A549 (cell line): Measurements from ENCODE around the gene EFHC2. TPM values are rescaled to one million over a fixed set of nuclear protein-coding genes. Genes with fewer than 3 reads are reported as not detected.

ENCODE experiments used
- ATAC-seq, 2 experiments: fragments of 200-7000 bp in 1 of 2; fragments of >200 bp in 1 of 2; cut with Nextera tagmentation in 1 of 2; cut with Tn5 transposase in 1 of 2; 3 replicates each; pipeline versions ENCODE4 v1.8.0 to v1.9.1; 2018 to 2020; ENCODE audit warnings: mild to moderate bottlenecking in 1 of 2, moderate library complexity in 1 of 2
- CTCF ChIA-PET: fragments of 300-600 bp; sonication (Branson Sonifier 250); formaldehyde crosslinking; extraction: SDS; loops from one replicate; lab custom pipeline; 2021; ENCODE audit warnings: antibody characterized with exemption, inconsistent platforms; lab: Yijun Ruan, JAX
- POLR2A ChIA-PET: fragments of 350-600 bp; formaldehyde crosslinking; extraction: SDS; loops from one replicate; lab custom pipeline; 2021; ENCODE audit warnings: antibody characterized with exemption, inconsistent platforms; lab: Yijun Ruan, JAX
- DNase-seq, 2 experiments: peaks; one replicate each; pipeline versions ENCODE4 v3.0.0 to v3.0.0-alpha.2; 2011 to 2016; ENCODE audit warnings: low read depth in 1 of 2, low spot score in 1 of 2
- FAIRE-seq: peaks from 2 replicates; lab custom pipeline; 2011; peaks lifted over from hg19 to GRCh38; lab: Jason Lieb, UNC
- H3K27ac ChIP-seq, 2 experiments: fragments of >200 bp; sonication (Bioruptor Twin); formaldehyde crosslinking; 3 replicates each; pipeline ENCODE4 v1.5.1; 2016 to 2017
- H3K4me1 ChIP-seq: fragments of >200 bp; sonication (Bioruptor Twin); formaldehyde crosslinking; 3 replicates; pipeline ENCODE4 v1.6.1; 2016
- H3K4me2 ChIP-seq: fragments of >200 bp; sonication (Bioruptor Twin); formaldehyde crosslinking; 3 replicates; pipeline ENCODE4 v1.6.1; 2016
- H3K4me3 ChIP-seq: fragments of >200 bp; sonication (Bioruptor Twin); formaldehyde crosslinking; 3 replicates; pipeline ENCODE4 v1.5.1; 2016
- H3K9me3 ChIP-seq: fragments of >200 bp; sonication (Bioruptor Twin); formaldehyde crosslinking; 3 replicates; pipeline ENCODE4 v1.6.1; 2016
- ATOH8 ChIP-seq: fragments of 250-450 bp; sonication (Bioruptor Pico); IDR thresholded peaks from 2 replicates; pipeline ENCODE4 v1.5.0; 2020; ENCODE audit warnings: low read depth, mild to moderate bottlenecking, moderate library complexity
- CBX2 ChIP-seq: fragments of 200-600 bp; sonication (generic); IDR thresholded peaks from 2 replicates; pipeline ENCODE4 v1.6.1; 2016; ENCODE audit warnings: low read depth, mild to moderate bottlenecking, borderline replicate concordance
- CHD2 ChIP-seq: fragments of 150-350 bp; IDR thresholded peaks from 2 replicates; pipeline ENCODE4 v1.6.1; 2014; ENCODE audit warnings: low read length; ENCODE audit not compliant: partially characterized antibody
- CHD4 ChIP-seq: fragments of 200-600 bp; sonication (generic); IDR thresholded peaks from 2 replicates; pipeline ENCODE4 v1.6.1; 2016; ENCODE audit warnings: antibody characterized with exemption, mild to moderate bottlenecking, borderline replicate concordance
- EHF ChIP-seq: fragments of 250-450 bp; sonication (Bioruptor Pico); IDR thresholded peaks from 2 replicates; pipeline ENCODE4 v1.5.0; 2020; ENCODE audit warnings: mild to moderate bottlenecking
- EHMT2 ChIP-seq: fragments of 200-600 bp; sonication (generic); IDR thresholded peaks from 2 replicates; pipeline ENCODE4 v1.6.1; 2016; ENCODE audit warnings: antibody characterized with exemption, low read depth, mild to moderate bottlenecking, moderate library complexity
- FOSL2 ChIP-seq, 2 experiments: fragments of 450-650 bp in 1 of 2; fragments of >200 bp in 1 of 2; sonication (Bioruptor Twin) in 1 of 2; formaldehyde crosslinking; IDR thresholded peaks; 2 replicates each; pipeline versions ENCODE4 v1.5.0 to v1.6.1; 2016 to 2020; ENCODE audit warnings: mild to moderate bottlenecking in 1 of 2, moderate library complexity in 1 of 2
- HDAC2 ChIP-seq: fragments of 200-600 bp; sonication (generic); IDR thresholded peaks from 2 replicates; pipeline ENCODE4 v1.6.1; 2016
- HEYL ChIP-seq: fragments of 250-450 bp; sonication (Bioruptor Pico); IDR thresholded peaks from 2 replicates; pipeline ENCODE4 v1.8.0; 2021; ENCODE audit warnings: mild to moderate bottlenecking, moderate library complexity
- HOXB13 ChIP-seq: fragments of 250-450 bp; sonication (Bioruptor Pico); IDR thresholded peaks from 2 replicates; pipeline ENCODE4 v1.5.0; 2020; ENCODE audit warnings: low read depth, mild to moderate bottlenecking, moderate library complexity
- HOXB5 ChIP-seq: fragments of 250-450 bp; sonication (Bioruptor Pico); IDR thresholded peaks from 2 replicates; pipeline ENCODE4 v1.5.0; 2020; ENCODE audit warnings: mild to moderate bottlenecking, moderate library complexity
- JUN ChIP-seq, 2 experiments: fragments of >200 bp; sonication (Bioruptor Twin); formaldehyde crosslinking; IDR thresholded peaks; 2 replicates in 1 of 2; 3 replicates in 1 of 2; pipeline ENCODE4 v1.6.1; 2016 to 2017
- KDM1A ChIP-seq: fragments of 200-600 bp; sonication (generic); IDR thresholded peaks from 2 replicates; pipeline ENCODE4 v1.6.1; 2016; ENCODE audit warnings: low read depth, mild to moderate bottlenecking
- KDM5A ChIP-seq: fragments of 200-600 bp; sonication (generic); IDR thresholded peaks from 2 replicates; pipeline ENCODE4 v1.6.1; 2016; ENCODE audit warnings: antibody characterized with exemption, mild to moderate bottlenecking
- MAZ ChIP-seq: fragments of 150-350 bp; IDR thresholded peaks from 2 replicates; pipeline ENCODE4 v1.6.1; 2014; ENCODE audit warnings: antibody characterized with exemption, low read depth, low read length, borderline replicate concordance
- NFE2L2 ChIP-seq: fragments of 150-350 bp; conservative IDR thresholded peaks from 2 replicates; pipeline ENCODE4 v1.6.1; 2014; ENCODE audit warnings: low read length
- NR3C1 ChIP-seq: fragments of >200 bp; sonication (Bioruptor Twin); formaldehyde crosslinking; IDR thresholded peaks from 3 replicates; pipeline ENCODE4 v1.6.1; 2017
- PHF8 ChIP-seq: fragments of 200-600 bp; sonication (generic); IDR thresholded peaks from 2 replicates; pipeline ENCODE4 v1.6.1; 2016; ENCODE audit warnings: low read depth, mild to moderate bottlenecking, antibody characterized with exemption, moderate library complexity, borderline replicate concordance
- RCOR1 ChIP-seq: fragments of 150-350 bp; IDR thresholded peaks from 2 replicates; pipeline ENCODE4 v1.6.1; 2014; ENCODE audit warnings: antibody characterized with exemption, low read length, low read depth
- RFX5 ChIP-seq: fragments of 450-650 bp; IDR thresholded peaks from 2 replicates; pipeline ENCODE4 v1.7.1; 2014; ENCODE audit warnings: antibody characterized with exemption, mild to moderate bottlenecking, moderate library complexity
- RNF2 ChIP-seq: fragments of 200-600 bp; sonication (generic); IDR thresholded peaks from 2 replicates; pipeline ENCODE4 v1.6.1; 2016; ENCODE audit warnings: low read depth, mild to moderate bottlenecking, antibody characterized with exemption, moderate library complexity, borderline replicate concordance
- SMC3 ChIP-seq: fragments of >200 bp; sonication (Bioruptor Twin); formaldehyde crosslinking; IDR thresholded peaks from 3 replicates; pipeline ENCODE4 v1.6.1; 2018; ENCODE audit warnings: inconsistent platforms
- TFCP2L1 ChIP-seq: fragments of 250-450 bp; sonication (Bioruptor Pico); IDR thresholded peaks from 2 replicates; pipeline ENCODE4 v1.5.0; 2021; ENCODE audit warnings: mild to moderate bottlenecking
- ZC3H11A ChIP-seq: fragments of 450-650 bp; IDR thresholded peaks from 2 replicates; pipeline ENCODE4 v1.6.1; 2014; ENCODE audit warnings: antibody characterized with exemption, mild to moderate bottlenecking
- ZSCAN20 ChIP-seq: fragments of 250-450 bp; sonication (Bioruptor Pico); IDR thresholded peaks from 2 replicates; pipeline ENCODE4 v1.8.0; 2022; ENCODE audit warnings: mild to moderate bottlenecking, moderate library complexity
- WGBS: methylation state at CpG from one replicate; pipeline ENCODE4 v1.1.6; 2017; ENCODE audit errors: missing lambda C conversion rate; 5-methylcytosine and 5-hydroxymethylcytosine counted together
- polyA plus RNA-seq, 4 experiments: library from polyadenylated mRNA; depleted of rRNA in 3 of 4; stranded (reverse); fragments of >200 nt; fragmentation: RNase III in 1 of 4; extraction: RNeasy Plus Mini Kit Qiagen cat#74134 plus additional on column Dnase treatment in 1 of 4; gene quantifications; 2 replicates in 3 of 4; 3 replicates in 1 of 4; pipeline ENCODE4 v1.2.3, GENCODE V29; 2011 to 2017
- TF ChIP-seq, protein P1 (sequence below): IDR thresholded peaks from 2 replicates; pipeline ENCODE4 v1.6.1; 2012
- TF ChIP-seq, protein P2 (sequence below): IDR thresholded peaks from 2 replicates; pipeline ENCODE4 v1.6.1; 2012; ENCODE audit warnings: low read depth, borderline replicate concordance

EFHC2 gene
- polyA plus RNA-seq, 2 of the 4 experiments (the other 2 are of a cell fraction): 0.48 to 0.80 TPM

- CTCF ChIA-PET: interaction anchor here (2.7 kb wide), 1 partner anchor 18 kb away, joined by 8 read pairs; no protein-coding TSS in a partner anchor
- no peak overlapping the region for H3K4me2 ChIP-seq
- H3K4me3 ChIP-seq: no peak overlapping the region
- no peak overlapping the region for H3K27ac ChIP-seq
- DNase-seq: no peak
- no peak for FAIRE-seq
- POLR2A ChIA-PET: no interaction called here
- H3K4me1 ChIP-seq: no peaks in the 10 kb centered on the region
- no peak for TF ChIP-seq NR3C1
- no peak for TF ChIP-seq RCOR1
- no peak for TF ChIP-seq HDAC2
- TF ChIP-seq SMC3: no peak
- no peak for TF ChIP-seq PHF8
- TF ChIP-seq ZC3H11A: no peak
- TF ChIP-seq KDM1A: no peak
- no peak for TF ChIP-seq HEYL
- TF ChIP-seq EHF (CRISPR knock-in tag): no peak
- TF ChIP-seq, protein P1, sequence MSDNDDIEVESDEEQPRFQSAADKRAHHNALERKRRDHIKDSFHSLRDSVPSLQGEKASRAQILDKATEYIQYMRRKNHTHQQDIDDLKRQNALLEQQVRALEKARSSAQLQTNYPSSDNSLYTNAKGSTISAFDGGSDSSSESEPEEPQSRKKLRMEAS: no peak
- H3K9me3 ChIP-seq: no peaks in the 10 kb centered on the region
- WGBS: 41% methylated on average over 3 of the region's 3 CpGs
- no peak for ATAC-seq
Observed at GRCh38 chrX:44225667-44226066, 117.8 kb downstream of the EFHC2 start.

DNA sequence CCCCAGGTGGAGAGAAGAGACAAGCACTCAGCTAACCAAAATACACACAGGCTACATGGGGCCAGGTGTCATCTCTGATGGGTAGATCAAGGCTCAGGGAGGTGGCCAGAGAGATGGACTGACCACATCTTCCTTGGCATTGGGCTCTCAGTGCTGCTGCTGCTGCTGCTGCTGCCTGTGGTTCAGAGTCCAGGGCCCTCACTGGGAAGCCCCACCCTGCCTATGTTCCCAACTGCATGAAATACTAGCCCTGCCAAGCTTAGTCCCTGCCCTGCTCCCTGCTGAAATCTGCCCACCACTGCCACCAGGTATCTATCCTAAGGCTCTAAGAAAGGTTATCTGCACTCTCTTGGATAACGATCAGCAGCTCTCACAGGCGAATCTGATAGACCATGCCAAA lies 118.7 kb downstream of the EFHC2 start:
- ChIA-PET POLR2A (no interaction called here), CTCF (interaction anchor here (0.7 to 2.7 kb wide), 3 partner anchors 19 to 266 kb away, joined by 4 to 9 read pairs (median 8); no protein-coding TSS in a partner anchor)
- DNase-seq (no peak), ATAC-seq (no peak), FAIRE-seq (no peak)
- H3K9me3 ChIP-seq: no peaks in the 10 kb centered on the region
- no peak for TF ChIP-seq TFCP2L1 (CRISPR knock-in tag)
- no peak for TF ChIP-seq EHMT2
- no peak for TF ChIP-seq CHD2
- TF ChIP-seq, protein P1: no peak
- no peak for TF ChIP-seq CBX2
- TF ChIP-seq RCOR1: no peak
- TF ChIP-seq NFE2L2: no peak
- no peak for TF ChIP-seq KDM5A
- H3K4me1 ChIP-seq: no peaks in the 10 kb centered on the region
- no peak overlapping the region for H3K4me2 ChIP-seq
- WGBS: 78% methylated on average over 2 of the region's 2 CpGs
- no peak overlapping the region for H3K4me3 ChIP-seq
- H3K27ac ChIP-seq: no peak overlapping the region

- ATAC-seq (no peak), FAIRE-seq (peak; percentile 97), DNase-seq (no peak)
- Histone ChIP-seq H3K4me1 (no peaks in the 10 kb centered on the region), H3K27ac (no peak overlapping the region), H3K9me3 (no peaks in the 10 kb centered on the region), H3K4me3 (no peak overlapping the region), H3K4me2 (no peak overlapping the region; the same call in 2 of the 3 replicates)
- 4% methylated on average over 2 of the region's 2 CpGs for WGBS
- POLR2A ChIA-PET: no interaction called here
- CTCF ChIA-PET: interaction anchor here (2.4 to 2.5 kb wide), 2 partner anchors 21 to 265 kb away, joined by 8 to 9 read pairs; no protein-coding TSS in a partner anchor
- TF ChIP-seq HOXB13 (CRISPR knock-in tag): no peak
- peak; percentile 21; the same call in 1 of the 2 replicates for TF ChIP-seq FOSL2 (IDR thresholded peaks at IDR 0.05)
- TF ChIP-seq FOSL2 (CRISPR knock-in tag; IDR thresholded peaks at IDR 0.05): no peak
- TF ChIP-seq RFX5: no peak
- TF ChIP-seq CHD4: no peak
Observed at GRCh38 chrX:44223150-44223549, 120.3 kb downstream of the EFHC2 start.

DNA sequence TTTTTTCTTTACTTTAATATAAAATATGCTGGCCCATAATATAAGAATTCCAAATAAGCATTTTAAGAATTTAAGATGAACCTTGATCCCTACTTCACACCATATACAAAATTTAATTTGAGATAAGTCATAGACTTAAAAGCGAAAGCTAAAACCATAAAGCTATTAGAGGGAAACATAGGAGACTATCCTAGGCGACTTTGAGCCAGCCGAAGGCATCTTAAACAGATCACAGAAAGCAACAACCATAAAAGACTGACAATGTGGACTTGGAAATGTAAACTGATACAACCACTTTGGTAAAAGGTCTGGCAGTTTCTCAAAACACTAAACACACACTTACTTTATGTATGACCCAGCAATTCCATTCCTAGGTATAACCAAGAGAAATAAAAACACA lies 125.0 kb downstream of the EFHC2 start:
- Histone ChIP-seq H3K4me3 (no peak overlapping the region), H3K27ac (no peak overlapping the region), H3K4me2 (no peak overlapping the region), H3K4me1 (no peaks in the 10 kb centered on the region)
- WGBS: 57% methylated on average over 3 of the region's 3 CpGs
- FAIRE-seq (no peak), ATAC-seq (no peak)
- ChIA-PET POLR2A (no interaction called here), CTCF (no interaction called here)
- no peak for TF ChIP-seq HOXB5 (CRISPR knock-in tag)
- TF ChIP-seq MAZ: no peak
- no peak for TF ChIP-seq RNF2
- no peak for TF ChIP-seq ZSCAN20
- no peak for TF ChIP-seq JUN (IDR thresholded peaks at IDR 0.05)
- TF ChIP-seq, protein P1: no peak
- TF ChIP-seq ZC3H11A: no peak
- TF ChIP-seq ATOH8 (CRISPR knock-in tag): no peak
- TF ChIP-seq, protein P2, sequence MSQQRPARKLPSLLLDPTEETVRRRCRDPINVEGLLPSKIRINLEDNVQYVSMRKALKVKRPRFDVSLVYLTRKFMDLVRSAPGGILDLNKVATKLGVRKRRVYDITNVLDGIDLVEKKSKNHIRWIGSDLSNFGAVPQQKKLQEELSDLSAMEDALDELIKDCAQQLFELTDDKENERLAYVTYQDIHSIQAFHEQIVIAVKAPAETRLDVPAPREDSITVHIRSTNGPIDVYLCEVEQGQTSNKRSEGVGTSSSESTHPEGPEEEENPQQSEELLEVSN: no peak
- TF ChIP-seq, all 56 proteins: peak for 0
- no peak for DNase-seq
- no peaks in the 10 kb centered on the region for H3K9me3 ChIP-seq
